CD4-positive, alpha-beta T cell (primary cell): Measurements from ENCODE around the gene HPCAL4. TPM values are rescaled to one million over a fixed set of nuclear protein-coding genes. Genes with fewer than 3 reads are reported as not detected.

ENCODE experiments used
- ATAC-seq: fragments of 200-7000 bp; cut with Tn5 transposase; one replicate; pipeline ENCODE4 v1.10.0; 2022; ENCODE audit warnings: mild to moderate bottlenecking; ENCODE audit not compliant: poor library complexity
- CTCF ChIA-PET: fragments of 350-600 bp; sonication (Branson Sonifier 250); formaldehyde crosslinking; loops from one replicate; lab custom pipeline; 2021; ENCODE audit warnings: antibody characterized with exemption, inconsistent platforms; lab: Charles Lee
- POLR2A ChIA-PET: fragments of 350-600 bp; sonication (Branson Sonifier 250); formaldehyde crosslinking; loops from one replicate; lab custom pipeline; 2021; ENCODE audit warnings: antibody characterized with exemption, inconsistent platforms; lab: Charles Lee
- DNase-seq, 14 experiments: peaks; one replicate each; pipeline ENCODE4 v3.0.0-alpha.2; 2013 to 2020; ENCODE audit warnings: mixed read lengths in 2 of 14
- H3K27ac ChIP-seq, 2 donors: one replicate each; pipeline versions ENCODE4 v1.5.1 to v1.7.0; 2013; ENCODE audit warnings: low read length in 2 of 2, low read depth in 1 of 2, mild to moderate bottlenecking in 1 of 2
- H3K27me3 ChIP-seq, 2 experiments: 1 replicate in 1 of 2; 2 replicates in 1 of 2; pipeline versions ENCODE4 v1.6.1 to v1.7.0; 2013; ENCODE audit warnings: low read length in 2 of 2, control low read depth in 1 of 2, mild to moderate bottlenecking in 1 of 2, moderate library complexity in 1 of 2; ENCODE audit not compliant: insufficient read depth in 2 of 2, control insufficient read depth in 1 of 2
- H3K36me3 ChIP-seq: one replicate; pipeline ENCODE4 v1.6.1; 2013; ENCODE audit warnings: low read length, control low read depth; ENCODE audit not compliant: insufficient read depth
- H3K4me1 ChIP-seq: one replicate; pipeline ENCODE4 v1.6.1; 2013; ENCODE audit warnings: low read length, control low read depth; ENCODE audit not compliant: insufficient read depth
- H3K4me3 ChIP-seq: one replicate; pipeline ENCODE4 v1.5.1; 2013; ENCODE audit warnings: mild to moderate bottlenecking, low read length, moderate library complexity
- H3K9me3 ChIP-seq, 2 experiments: 1 replicate in 1 of 2; 2 replicates in 1 of 2; pipeline versions ENCODE4 v1.6.1 to v1.7.0; 2013; ENCODE audit warnings: low read length in 2 of 2, mild to moderate bottlenecking in 2 of 2, control low read depth in 1 of 2, moderate library complexity in 1 of 2; ENCODE audit not compliant: control insufficient read depth in 1 of 2, insufficient read depth in 1 of 2
- H3K27ac Mint-ChIP-seq: one replicate; pipeline ENCODE4 v1.8.0; 2020; ENCODE audit warnings: mixed read lengths
- H3K27me3 Mint-ChIP-seq: one replicate; pipeline ENCODE4 v1.8.0; 2021; ENCODE audit warnings: mixed read lengths
- H3K36me3 Mint-ChIP-seq: one replicate; pipeline ENCODE4 v1.8.0; 2021; ENCODE audit warnings: low read depth, mixed read lengths
- H3K4me1 Mint-ChIP-seq: one replicate; pipeline ENCODE4 v1.8.0; 2021; ENCODE audit warnings: low read depth, mixed read lengths
- H3K4me3 Mint-ChIP-seq: one replicate; pipeline ENCODE4 v1.8.0; 2020; ENCODE audit warnings: mild to moderate bottlenecking, mixed read lengths
- H3K9me3 Mint-ChIP-seq: one replicate; pipeline ENCODE4 v1.8.0; 2020; ENCODE audit warnings: mixed read lengths
- intact Hi-C, 2 experiments: fragments of 100-400 bp; cut with DNase I in 1 of 2; cut with micrococcal nuclease in 1 of 2; formaldehyde crosslinking; loops; one replicate each; pipeline versions ENCODE4 v1.15.1 to v1.9.0; 2023 to 2025; cut with DNase I, micrococcal nuclease
- total RNA-seq, 174 experiments: library from RNA in 2 of 174; stranded (reverse) in 2 of 174; gene quantifications; one replicate each; pipeline ENCODE4 v1.2.3 and lab custom pipeline; 2021 to 2026
- TF ChIP-seq, protein P1 (sequence below): fragments of 200-600 bp; IDR thresholded peaks from one replicate; pipeline ENCODE4 v1.8.0; 2022; ENCODE audit warnings: antibody characterized with exemption, mild to moderate bottlenecking

Gene HPCAL4
- total RNA-seq, 2 experiments from 2014 or later = 22.8 to 22.9 TPM

DNA sequence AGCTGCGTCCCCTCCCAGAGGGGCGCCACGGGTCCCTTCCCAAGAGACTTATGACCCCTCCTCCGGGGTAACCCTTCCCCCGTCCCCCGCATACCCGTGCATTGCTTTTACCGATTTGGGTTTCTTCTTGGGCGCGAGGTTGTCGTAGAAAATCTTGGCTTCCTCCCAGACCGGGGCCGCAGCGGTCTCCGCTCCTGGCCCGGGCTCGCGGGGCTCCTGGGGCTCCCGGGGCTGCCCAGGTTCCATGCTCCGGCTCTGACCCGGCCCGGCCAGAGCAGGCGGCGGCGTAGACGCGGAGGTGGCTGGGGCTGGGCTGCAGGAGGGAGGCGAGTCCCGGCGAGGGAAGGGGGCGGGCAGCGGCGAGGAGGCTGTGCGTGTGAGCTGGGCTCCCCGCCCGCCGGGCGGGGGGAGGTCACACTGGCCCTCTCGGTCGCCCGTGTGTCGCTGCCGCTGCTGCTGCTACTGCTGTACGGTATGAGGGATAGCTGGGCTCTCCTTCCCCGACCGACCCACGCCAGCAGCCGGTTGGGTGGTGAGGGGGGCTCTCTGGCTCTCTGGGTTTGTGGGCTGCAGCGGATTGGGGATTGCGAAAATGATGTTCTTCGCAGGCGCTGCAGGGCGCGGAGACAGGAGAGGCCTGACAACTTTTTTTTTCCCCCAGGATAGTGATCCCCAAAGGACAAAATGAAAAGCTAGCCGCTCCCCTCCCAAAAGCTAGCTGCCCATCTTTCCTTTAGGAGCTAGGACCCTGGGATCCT lies 19.3 kb downstream of the HPCAL4 start, which contains the start of gene NT5C1A:
Gene NT5C1A, minus strand, starts transcription at position 315 of the 758 bp plus-strand sequence. Its CDS starts 69 bp downstream, at position 246.
- H3K9me3 ChIP-seq = peaks cover 0 to 5% of the 10 kb centered on the region in 2 experiments
- CTCF ChIA-PET = interaction anchor here (1.0 to 3.7 kb wide), 4 partner anchors 14 to 66 kb away, joined by 3 to 21 read pairs (median 8); no protein-coding TSS in a partner anchor
- ATAC-seq (peak; percentile 69), DNase-seq (peak in 9 of 14 experiments; percentile 15 to 66 (median 32))
- Mint-ChIP-seq H3K4me1 (peaks cover 8% of the 10 kb centered on the region), H3K4me3 (peak within 1 kb of the TSS; percentile 76), H3K27me3 (peaks cover 43% of the 10 kb centered on the region), H3K9me3 (no peaks in the 10 kb centered on the region), H3K27ac (no peak within 1 kb of the TSS), H3K36me3 (no peaks in the 10 kb centered on the region)
- H3K27me3 ChIP-seq = peaks cover 45 to 46% of the 10 kb centered on the region in 2 experiments
- POLR2A ChIA-PET = interaction anchor here (1.1 to 4.7 kb wide), 4 partner anchors 9 to 48 kb away, joined by 4 to 33 read pairs (median 13); partner anchors contain the start of gene HPCAL4
- peaks cover 17% of the 10 kb centered on the region for H3K4me1 ChIP-seq
- no peak within 1 kb of the TSS for H3K27ac ChIP-seq
- peak within 1 kb of the TSS; percentile 41 for H3K4me3 ChIP-seq
- TF ChIP-seq, protein P1, sequence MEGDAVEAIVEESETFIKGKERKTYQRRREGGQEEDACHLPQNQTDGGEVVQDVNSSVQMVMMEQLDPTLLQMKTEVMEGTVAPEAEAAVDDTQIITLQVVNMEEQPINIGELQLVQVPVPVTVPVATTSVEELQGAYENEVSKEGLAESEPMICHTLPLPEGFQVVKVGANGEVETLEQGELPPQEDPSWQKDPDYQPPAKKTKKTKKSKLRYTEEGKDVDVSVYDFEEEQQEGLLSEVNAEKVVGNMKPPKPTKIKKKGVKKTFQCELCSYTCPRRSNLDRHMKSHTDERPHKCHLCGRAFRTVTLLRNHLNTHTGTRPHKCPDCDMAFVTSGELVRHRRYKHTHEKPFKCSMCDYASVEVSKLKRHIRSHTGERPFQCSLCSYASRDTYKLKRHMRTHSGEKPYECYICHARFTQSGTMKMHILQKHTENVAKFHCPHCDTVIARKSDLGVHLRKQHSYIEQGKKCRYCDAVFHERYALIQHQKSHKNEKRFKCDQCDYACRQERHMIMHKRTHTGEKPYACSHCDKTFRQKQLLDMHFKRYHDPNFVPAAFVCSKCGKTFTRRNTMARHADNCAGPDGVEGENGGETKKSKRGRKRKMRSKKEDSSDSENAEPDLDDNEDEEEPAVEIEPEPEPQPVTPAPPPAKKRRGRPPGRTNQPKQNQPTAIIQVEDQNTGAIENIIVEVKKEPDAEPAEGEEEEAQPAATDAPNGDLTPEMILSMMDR = no peak
- intact Hi-C loops = loop anchor here (1.0 to 2.0 kb wide), 3 partner anchors 17 to 48 kb away; no protein-coding TSS in a partner anchor
- H3K36me3 ChIP-seq = no peaks in the 10 kb centered on the region

DNA sequence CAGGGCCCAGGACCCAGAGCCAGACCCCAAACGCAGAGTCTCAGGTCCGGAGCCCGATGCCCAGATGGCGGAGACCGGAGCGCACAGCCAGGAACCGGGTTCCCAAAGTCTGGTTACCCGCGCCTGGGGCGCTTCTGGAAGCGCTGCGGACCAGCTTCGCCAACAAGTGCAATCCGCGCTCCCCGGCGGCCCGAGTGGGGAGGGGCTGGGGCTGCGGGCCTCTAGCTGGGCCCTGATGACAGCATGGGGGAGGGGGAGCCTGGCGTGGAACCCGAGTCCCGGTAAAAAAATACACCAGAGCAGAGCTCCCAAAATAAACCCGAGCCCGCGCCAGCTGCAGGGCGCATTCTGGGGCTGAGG lies 19.8 kb downstream of the HPCAL4 start:
- CTCF ChIA-PET = interaction anchor here (1.7 to 3.7 kb wide), 3 partner anchors 12 to 49 kb away, joined by 4 to 21 read pairs (median 13); no protein-coding TSS in a partner anchor

DNA sequence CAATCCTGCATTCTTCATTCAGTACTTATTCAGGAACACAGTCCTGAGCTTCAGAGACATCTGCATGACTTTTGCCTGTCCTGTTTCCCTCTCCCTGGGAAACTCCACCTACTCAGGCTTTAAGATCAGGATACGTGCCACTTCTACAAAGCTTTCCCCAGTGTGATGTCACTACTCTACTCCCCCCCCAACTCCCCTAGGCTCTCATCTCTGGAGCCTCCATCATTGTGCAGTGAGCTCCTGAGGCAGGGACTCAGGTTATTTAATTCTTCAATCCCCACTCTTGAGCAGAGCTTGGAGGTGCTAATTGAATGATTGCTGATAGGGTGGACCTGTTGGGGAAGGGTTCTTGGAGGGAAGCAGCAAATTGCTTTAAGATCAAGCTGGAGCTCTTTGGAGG lies 20.5 kb downstream of the HPCAL4 start:
- Histone ChIP-seq H3K4me3 (no peak overlapping the region), H3K4me1 (peaks cover 17% of the 10 kb centered on the region), H3K27me3 (peaks cover 43 to 46% of the 10 kb centered on the region in 2 experiments), H3K36me3 (no peaks in the 10 kb centered on the region), H3K9me3 (peaks cover 0 to 5% of the 10 kb centered on the region in 2 experiments), H3K27ac (no peak overlapping the region)
- DNase-seq (no peak), ATAC-seq (no peak)
- Mint-ChIP-seq H3K4me3 (peak overlapping the region; percentile 38), H3K27me3 (peaks cover 43% of the 10 kb centered on the region), H3K36me3 (no peaks in the 10 kb centered on the region), H3K9me3 (no peaks in the 10 kb centered on the region), H3K4me1 (peaks cover 8% of the 10 kb centered on the region), H3K27ac (no peak overlapping the region)
- intact Hi-C loops = no loop called here
- ChIA-PET CTCF (interaction anchor here (1.2 to 3.7 kb wide), 5 partner anchors 11 to 49 kb away, joined by 4 to 21 read pairs (median 5); no protein-coding TSS in a partner anchor), POLR2A (interaction anchor here (3.1 to 4.7 kb wide), 2 partner anchors 10 to 22 kb away, joined by 19 to 33 read pairs; partner anchors contain the start of gene HPCAL4)
- TF ChIP-seq, protein P1 = no peak

More for the DNA sequence above, 19.8 kb downstream of the HPCAL4 start:
- ATAC-seq (peak; percentile 17), DNase-seq (peak in 2 of 14 experiments; percentile 20 to 31)
- Histone ChIP-seq H3K36me3 (no peaks in the 10 kb centered on the region), H3K27ac (no peak overlapping the region), H3K4me3 (peak overlapping the region; percentile 41), H3K9me3 (peaks cover 0 to 5% of the 10 kb centered on the region in 2 experiments), H3K4me1 (peaks cover 17% of the 10 kb centered on the region), H3K27me3 (peaks cover 43 to 46% of the 10 kb centered on the region in 2 experiments)
- POLR2A ChIA-PET = interaction anchor here (1.1 to 4.7 kb wide), 3 partner anchors 9 to 49 kb away, joined by 4 to 33 read pairs (median 19); partner anchors contain the start of gene HPCAL4
- no peak overlapping the region for H3K4me3 Mint-ChIP-seq
- H3K9me3 Mint-ChIP-seq = no peaks in the 10 kb centered on the region
- intact Hi-C loops = no loop called here
- H3K27me3 Mint-ChIP-seq = peaks cover 43% of the 10 kb centered on the region
- peaks cover 8% of the 10 kb centered on the region for H3K4me1 Mint-ChIP-seq
- no peak overlapping the region for H3K27ac Mint-ChIP-seq
- no peaks in the 10 kb centered on the region for H3K36me3 Mint-ChIP-seq
- TF ChIP-seq, protein P1 = no peak
